Prostate gland (tissue), 2 donors: ENCODE measurements around the gene WDR5. TPM values are rescaled to one million over a fixed set of nuclear protein-coding genes. Genes with fewer than 3 reads are reported as not detected.
"Not testable (repeated sequence)": the region's sequence is repeated elsewhere in the genome, so short reads cannot be mapped to it uniquely, and the experiment has no call there.

Source experiments
- DNase-seq: peaks from one replicate; pipeline ENCODE4 v3.0.0-alpha.2; 2019; ENCODE audit warnings: low spot score
- H3K27ac ChIP-seq, 2 donors: fragments of 200-600 bp; sonication (generic); 2 replicates each; pipeline ENCODE4 v1.5.1; 2017 to 2019
- H3K27me3 ChIP-seq: fragments of 200-600 bp; sonication (generic); replicated peaks from 2 replicates; pipeline ENCODE4 v1.5.1; 2019; ENCODE audit not compliant: insufficient read depth
- H3K36me3 ChIP-seq, 2 donors: fragments of 200-600 bp; sonication (generic); 1 replicate in 1 of 2; 2 replicates in 1 of 2; pipeline versions ENCODE4 v1.5.1 to v1.8.1; 2017 to 2019
- H3K4me1 ChIP-seq: fragments of 200-600 bp; sonication (generic); replicated peaks from 2 replicates; pipeline ENCODE4 v1.5.1; 2019
- H3K4me3 ChIP-seq, 2 donors: fragments of 200-600 bp; sonication (generic); 2 replicates each; pipeline ENCODE4 v1.5.1; 2017 to 2019
- H3K9me3 ChIP-seq: fragments of 200-600 bp; sonication (generic); 2 replicates; pipeline ENCODE4 v1.5.1; 2017
- POLR2A ChIP-seq: fragments of 450-650 bp; IDR thresholded peaks from one replicate; pipeline ENCODE4 v1.6.1; 2016; ENCODE audit warnings: antibody characterized with exemption, mild to moderate bottlenecking
- POLR2AphosphoS5 ChIP-seq: sonication (generic); formaldehyde crosslinking; IDR thresholded peaks from one replicate; pipeline ENCODE4 v1.6.1; 2017; ENCODE audit warnings: antibody characterized with exemption
- WGBS: methylation state at CpG from one replicate; pipeline ENCODE4 v1.1.5; 2018; 5-methylcytosine and 5-hydroxymethylcytosine counted together
- intact Hi-C: fragments of 100-400 bp; cut with DNase I; formaldehyde crosslinking; loops from one replicate; pipeline ENCODE4 v1.14.2; 2022
- total RNA-seq, 2 donors: library from RNA; depleted of rRNA; stranded (reverse); fragments of >200 nt; gene quantifications; one replicate each; pipeline ENCODE4 v1.1.0, GENCODE V29; 2016
- TF ChIP-seq, protein P1 (sequence below), 4 experiments: fragments of 200-600 bp in 2 of 4; fragments of 450-650 bp in 2 of 4; sonication (generic) in 2 of 4; IDR thresholded peaks; 1 replicate in 3 of 4; 2 replicates in 1 of 4; pipeline ENCODE4 v1.5.1; 2016 to 2019; ENCODE audit warnings: antibody characterized with exemption in 4 of 4, mild to moderate bottlenecking in 2 of 4, moderate library complexity in 2 of 4

Gene WDR5
- total RNA-seq, 2 donors from 2014 or later: 28.6 to 67.9 TPM

DNA sequence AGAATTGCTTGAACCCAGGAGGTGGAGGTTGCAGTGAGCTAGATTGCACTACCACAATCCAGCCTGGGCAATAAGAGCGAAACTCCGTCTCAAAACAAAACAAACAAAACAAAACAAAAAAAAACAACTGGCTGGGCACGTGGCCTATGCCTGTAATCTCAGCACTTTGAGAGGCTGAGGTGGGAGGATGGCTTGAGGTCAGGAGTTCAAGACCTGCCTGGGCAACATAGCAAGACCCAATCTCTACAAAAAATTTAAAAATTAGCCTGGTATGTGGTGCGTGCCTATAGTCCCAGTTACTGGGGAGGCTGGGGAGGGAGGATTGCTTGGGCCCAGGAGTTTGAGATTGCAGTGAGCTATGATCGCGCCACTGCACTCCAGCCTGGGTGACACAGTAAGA lies 23.3 kb upstream of the WDR5 start:
- TF ChIP-seq, protein P1, sequence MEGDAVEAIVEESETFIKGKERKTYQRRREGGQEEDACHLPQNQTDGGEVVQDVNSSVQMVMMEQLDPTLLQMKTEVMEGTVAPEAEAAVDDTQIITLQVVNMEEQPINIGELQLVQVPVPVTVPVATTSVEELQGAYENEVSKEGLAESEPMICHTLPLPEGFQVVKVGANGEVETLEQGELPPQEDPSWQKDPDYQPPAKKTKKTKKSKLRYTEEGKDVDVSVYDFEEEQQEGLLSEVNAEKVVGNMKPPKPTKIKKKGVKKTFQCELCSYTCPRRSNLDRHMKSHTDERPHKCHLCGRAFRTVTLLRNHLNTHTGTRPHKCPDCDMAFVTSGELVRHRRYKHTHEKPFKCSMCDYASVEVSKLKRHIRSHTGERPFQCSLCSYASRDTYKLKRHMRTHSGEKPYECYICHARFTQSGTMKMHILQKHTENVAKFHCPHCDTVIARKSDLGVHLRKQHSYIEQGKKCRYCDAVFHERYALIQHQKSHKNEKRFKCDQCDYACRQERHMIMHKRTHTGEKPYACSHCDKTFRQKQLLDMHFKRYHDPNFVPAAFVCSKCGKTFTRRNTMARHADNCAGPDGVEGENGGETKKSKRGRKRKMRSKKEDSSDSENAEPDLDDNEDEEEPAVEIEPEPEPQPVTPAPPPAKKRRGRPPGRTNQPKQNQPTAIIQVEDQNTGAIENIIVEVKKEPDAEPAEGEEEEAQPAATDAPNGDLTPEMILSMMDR (IDR thresholded peaks at IDR 0.05): no peak
- no peak for TF ChIP-seq POLR2AphosphoS5
- no peak for TF ChIP-seq POLR2A
- Histone ChIP-seq H3K4me1 (no peaks in the 10 kb centered on the region), H3K27me3 (no peaks in the 10 kb centered on the region), H3K36me3 (no peaks in the 10 kb centered on the region), H3K27ac (no peak overlapping the region), H3K4me3 (no peak overlapping the region), H3K9me3 (no peaks in the 10 kb centered on the region)
- intact Hi-C loops: no loop called here
- no peak for DNase-seq
- WGBS: 85% methylated on average over 6 of the region's 6 CpGs

DNA sequence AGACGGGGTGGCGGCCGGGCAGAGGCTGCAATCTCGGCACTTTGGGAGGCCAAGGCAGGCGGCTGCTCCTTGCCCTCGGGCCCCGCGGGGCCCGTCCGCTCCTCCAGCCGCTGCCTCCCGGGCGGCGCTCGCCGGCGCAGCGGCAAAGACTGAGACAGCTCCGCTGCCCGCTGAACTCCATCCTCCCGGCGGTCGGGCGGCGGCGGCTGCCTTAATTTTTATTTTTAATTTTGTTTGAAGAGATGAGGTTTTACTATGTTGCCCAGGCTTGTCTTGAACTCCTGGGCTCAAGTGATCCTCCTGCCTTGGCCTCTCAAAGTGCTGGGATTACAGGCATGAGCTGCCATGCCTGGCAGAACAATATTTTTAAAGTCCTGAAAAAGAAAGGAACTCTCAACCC lies 16.9 kb upstream of the WDR5 start:
- DNase-seq, intact Hi-C loops, H3K4me1 ChIP-seq, H3K36me3 ChIP-seq, H3K4me3 ChIP-seq, H3K27ac ChIP-seq, H3K9me3 ChIP-seq, H3K27me3 ChIP-seq: not testable (repeated sequence)
- 89% methylated on average over 8 of the region's 26 CpGs for WGBS

DNA sequence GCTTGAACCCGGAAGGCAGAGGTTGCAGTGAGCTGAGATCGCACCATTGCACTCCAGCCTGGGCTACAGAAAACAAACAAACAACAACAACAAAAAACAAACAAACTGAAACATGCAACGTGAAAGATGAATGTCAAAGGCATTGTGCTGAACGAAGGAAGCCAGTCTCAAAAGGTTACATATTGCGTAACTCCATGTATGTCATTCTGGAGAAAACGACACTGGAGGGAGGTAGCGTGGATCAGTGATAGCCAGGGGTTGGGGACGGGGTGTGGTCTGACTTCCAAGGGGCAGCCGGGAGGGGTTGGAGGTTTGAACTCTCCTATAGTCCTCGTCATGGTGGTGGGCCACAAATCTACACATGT lies 12.1 kb upstream of the WDR5 start:
- no peaks in the 10 kb centered on the region for H3K4me1 ChIP-seq
- TF ChIP-seq POLR2AphosphoS5 (no peak), POLR2A (no peak)
- TF ChIP-seq, protein P1 (IDR thresholded peaks at IDR 0.05): no peak
- no peak for DNase-seq
- no peaks in the 10 kb centered on the region for H3K9me3 ChIP-seq
- 73% methylated on average over 10 of the region's 10 CpGs for WGBS
- H3K4me3 ChIP-seq: no peak overlapping the region
- no peaks in the 10 kb centered on the region for H3K27me3 ChIP-seq
- no peak overlapping the region for H3K27ac ChIP-seq
- intact Hi-C loops: no loop called here
- no peaks in the 10 kb centered on the region for H3K36me3 ChIP-seq

DNA sequence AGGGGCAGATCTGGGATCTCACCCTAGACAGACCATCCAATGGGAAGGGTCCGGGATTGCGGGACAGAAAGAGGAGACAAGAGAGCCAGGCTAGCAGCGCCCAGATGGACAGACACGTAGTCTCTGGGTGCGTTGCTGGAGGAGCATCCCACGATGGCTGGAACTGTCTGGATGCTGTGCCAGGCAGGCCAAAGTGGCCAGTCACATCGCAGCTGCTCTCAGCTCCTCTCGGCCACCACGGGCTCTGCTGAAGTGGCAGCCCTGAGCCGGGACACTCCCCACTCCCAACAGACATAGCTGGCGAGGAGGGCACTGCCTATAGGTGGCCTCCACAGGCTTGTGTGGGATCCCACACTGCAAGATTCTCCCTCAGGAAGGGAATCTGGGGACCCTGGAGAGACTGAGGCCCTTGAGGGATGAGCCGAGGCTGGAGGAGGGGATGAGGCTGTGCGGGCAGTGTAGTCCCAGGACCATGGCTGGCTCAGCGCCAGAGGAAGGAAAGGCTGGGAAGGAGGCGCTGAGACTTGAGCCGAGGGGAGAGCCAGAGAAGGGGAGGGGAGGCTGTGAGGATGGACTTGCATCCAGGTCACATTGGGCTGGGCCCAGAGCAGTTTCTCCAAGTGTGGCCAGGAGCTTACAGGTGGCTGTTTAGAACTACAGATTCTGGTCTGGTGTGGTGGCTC lies 10.3 kb upstream of the WDR5 start:
- H3K36me3 ChIP-seq: no peaks in the 10 kb centered on the region
- no peaks in the 10 kb centered on the region for H3K27me3 ChIP-seq
- intact Hi-C loops: no loop called here
- no peaks in the 10 kb centered on the region for H3K9me3 ChIP-seq
- TF ChIP-seq, protein P1 (IDR thresholded peaks at IDR 0.05): no peak
- TF ChIP-seq POLR2AphosphoS5: no peak
- TF ChIP-seq POLR2A: no peak
- H3K4me1 ChIP-seq: no peaks in the 10 kb centered on the region
- no peak for DNase-seq
- H3K27ac ChIP-seq: no peak overlapping the region
- 64% methylated on average over 16 of the region's 16 CpGs for WGBS
- no peak overlapping the region for H3K4me3 ChIP-seq

DNA sequence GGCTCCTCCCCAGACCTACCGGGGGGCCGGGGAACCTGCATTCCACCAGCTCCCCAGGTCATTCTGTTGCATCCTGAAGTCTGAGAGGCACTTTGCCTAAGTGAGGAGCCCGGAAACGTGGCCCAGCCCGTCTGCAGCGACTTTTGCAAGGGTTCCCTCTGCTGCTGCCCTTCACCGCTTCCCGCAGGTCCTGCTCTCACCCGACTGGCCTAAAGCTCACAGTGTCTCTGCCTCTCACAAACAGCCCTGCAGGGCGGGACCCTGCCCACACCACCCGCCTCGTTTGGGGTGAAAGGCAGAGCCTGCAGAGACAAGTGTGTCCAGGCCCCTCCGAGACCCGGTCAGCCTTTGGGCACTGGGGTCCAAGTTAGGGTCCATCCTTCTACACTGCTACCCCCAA lies 9.5 kb upstream of the WDR5 start:
- no peaks in the 10 kb centered on the region for H3K9me3 ChIP-seq
- intact Hi-C loops: no loop called here
- no peak for TF ChIP-seq POLR2AphosphoS5
- TF ChIP-seq, protein P1 (IDR thresholded peaks at IDR 0.05): no peak
- TF ChIP-seq POLR2A: no peak
- peaks cover 6% of the 10 kb centered on the region for H3K4me1 ChIP-seq
- no peak overlapping the region for H3K27ac ChIP-seq
- H3K4me3 ChIP-seq: no peak overlapping the region
- DNase-seq: no peak
- H3K36me3 ChIP-seq: no peaks in the 10 kb centered on the region
- H3K27me3 ChIP-seq: no peaks in the 10 kb centered on the region
- 89% methylated on average over 14 of the region's 14 CpGs for WGBS
